ENCODE data around the gene WNT10A.
"Not testable (repeated sequence)": the region's sequence is repeated elsewhere in the genome, so short reads cannot be mapped to it uniquely, and the experiment has no call there.

The WNT10A gene

GRCh38 chr2:218895326-218895725 lies 14.7 kb downstream of the WNT10A start:
- no peak for DNase-seq

- no peak for DNase-seq
Measured at GRCh38 chr2:218895759-218896500, 15.3 kb downstream of the WNT10A start.

GRCh38 chr2:218896501-218897393 lies 16.1 kb downstream of the WNT10A start:
- no peak for DNase-seq

- DNase-seq = no peak
Measured at GRCh38 chr2:218897394-218898108, 16.9 kb downstream of the WNT10A start.

GRCh38 chr2:218898109-218898878 lies 17.6 kb downstream of the WNT10A start:
- no peak for DNase-seq

GRCh38 chr2:218899147-218899546 lies 18.5 kb downstream of the WNT10A start:
- DNase-seq = no peak

GRCh38 chr2:218902427-218902826 lies 21.8 kb downstream of the WNT10A start:
- no peak for DNase-seq

GRCh38 chr2:218904176-218904575 lies 23.5 kb downstream of the WNT10A start:
- no peak for DNase-seq

GRCh38 chr2:218908721-218909619 lies 28.3 kb downstream of the WNT10A start:
- DNase-seq = peak; percentile 95

GRCh38 chr2:218910741-218911140 lies 30.1 kb downstream of the WNT10A start:
- DNase-seq = no peak

GRCh38 chr2:218920504-218920903 lies 39.9 kb downstream of the WNT10A start:
- DNase-seq = no peak

- DNase-seq = no peak
Measured at GRCh38 chr2:218924757-218925156, 44.1 kb downstream of the WNT10A start.

- no peak for DNase-seq
Measured at GRCh38 chr2:218925434-218925833, 44.8 kb downstream of the WNT10A start.

GRCh38 chr2:218927422-218927821 lies 46.8 kb downstream of the WNT10A start:
- DNase-seq = no peak

GRCh38 chr2:218927876-218928275 lies 47.2 kb downstream of the WNT10A start:
- DNase-seq = no peak

GRCh38 chr2:218930488-218930887 lies 49.8 kb downstream of the WNT10A start:
- not testable (repeated sequence) for DNase-seq

GRCh38 chr2:218931751-218932150 lies 51.1 kb downstream of the WNT10A start:
- not testable (repeated sequence) for DNase-seq
